Mesenchymal stem cell (in vitro differentiated cells and primary cell): ENCODE measurements around the gene RAD51B.

Source experiments
- DNase-seq: peaks from one replicate; pipeline ENCODE4 v3.0.0-alpha.2; 2013
- H2AFZ ChIP-seq: one replicate; pipeline ENCODE4 v1.6.1; 2013; ENCODE audit warnings: low read depth, mild to moderate bottlenecking, control low read depth, inconsistent platforms, low read length, moderate library complexity
- H2AK5ac ChIP-seq: 2 replicates; pipeline ENCODE4 v1.6.1; 2013; ENCODE audit warnings: low read length, moderate library complexity, mild to moderate bottlenecking, inconsistent platforms; ENCODE audit not compliant: severe bottlenecking
- H2BK120ac ChIP-seq: one replicate; pipeline ENCODE4 v1.6.1; 2013; ENCODE audit warnings: low read depth, mild to moderate bottlenecking, inconsistent platforms, low read length, moderate library complexity
- H2BK12ac ChIP-seq, 2 experiments: one replicate each; pipeline ENCODE4 v1.6.1; 2013; ENCODE audit warnings: inconsistent platforms in 2 of 2, low read length in 2 of 2, mild to moderate bottlenecking in 2 of 2, moderate library complexity in 2 of 2, control low read depth in 1 of 2
- H2BK15ac ChIP-seq: one replicate; pipeline ENCODE4 v1.6.1; 2013; ENCODE audit warnings: mild to moderate bottlenecking, low read depth, inconsistent platforms; ENCODE audit not compliant: poor library complexity, severe bottlenecking
- H2BK5ac ChIP-seq: 2 replicates; pipeline ENCODE4 v1.6.1; 2013; ENCODE audit warnings: low read depth, mild to moderate bottlenecking, low read length, control low read depth, inconsistent platforms; ENCODE audit not compliant: poor library complexity, severe bottlenecking
- H3K14ac ChIP-seq, 2 experiments: one replicate each; pipeline ENCODE4 v1.6.1; 2013; ENCODE audit warnings: inconsistent platforms in 2 of 2, low read length in 2 of 2, control low read depth in 1 of 2, mild to moderate bottlenecking in 1 of 2, moderate library complexity in 1 of 2
- H3K18ac ChIP-seq, 2 experiments: one replicate each; pipeline ENCODE4 v1.6.1; 2013; ENCODE audit warnings: inconsistent platforms in 2 of 2, low read length in 2 of 2, control low read depth in 1 of 2, low read depth in 1 of 2, mild to moderate bottlenecking in 1 of 2
- H3K23ac ChIP-seq, 2 experiments: one replicate each; pipeline ENCODE4 v1.6.1; 2013; ENCODE audit warnings: inconsistent platforms in 2 of 2, low read length in 2 of 2, mild to moderate bottlenecking in 2 of 2, moderate library complexity in 2 of 2, control low read depth in 1 of 2
- H3K27ac ChIP-seq: 2 replicates; pipeline ENCODE4 v1.5.1; 2013; ENCODE audit warnings: mild to moderate bottlenecking, moderate library complexity, low read length, control low read depth, inconsistent platforms; ENCODE audit not compliant: poor library complexity, severe bottlenecking
- H3K27me3 ChIP-seq, 2 experiments: 2 replicates each; pipeline versions ENCODE4 v1.6.1 to v1.7.0; 2013; ENCODE audit warnings: low read length in 2 of 2, mild to moderate bottlenecking in 2 of 2, moderate library complexity in 2 of 2, control low read depth in 1 of 2, inconsistent platforms in 1 of 2; ENCODE audit not compliant: control insufficient read depth in 1 of 2, insufficient read depth in 1 of 2
- H3K36me3 ChIP-seq, 2 experiments: 2 replicates each; pipeline versions ENCODE4 v1.6.1 to v1.7.0; 2013; ENCODE audit warnings: low read length in 2 of 2, control low read depth in 1 of 2, inconsistent platforms in 1 of 2, low read depth in 1 of 2, mild to moderate bottlenecking in 1 of 2; ENCODE audit not compliant: insufficient read depth in 2 of 2, control insufficient read depth in 1 of 2
- H3K4ac ChIP-seq, 2 experiments: one replicate each; pipeline ENCODE4 v1.6.1; 2013; ENCODE audit warnings: inconsistent platforms in 2 of 2, low read length in 2 of 2, mild to moderate bottlenecking in 2 of 2, moderate library complexity in 2 of 2, control low read depth in 1 of 2, low read depth in 1 of 2
- H3K4me1 ChIP-seq: 2 replicates; pipeline ENCODE4 v1.6.1; 2013; ENCODE audit warnings: low read depth, low read length, control low read depth; ENCODE audit not compliant: control insufficient read depth, insufficient read depth
- H3K4me2 ChIP-seq: 2 replicates; pipeline ENCODE4 v1.6.1; 2013; ENCODE audit warnings: low read length, mild to moderate bottlenecking, inconsistent platforms; ENCODE audit not compliant: poor library complexity, severe bottlenecking
- H3K4me3 ChIP-seq, 2 experiments: 2 replicates each; pipeline versions ENCODE4 v1.5.1 to v1.7.0; 2013; ENCODE audit warnings: low read length in 2 of 2, mild to moderate bottlenecking in 2 of 2, control low read depth in 1 of 2, low read depth in 1 of 2; ENCODE audit not compliant: insufficient read depth in 1 of 2
- H3K79me1 ChIP-seq: replicated peaks from 2 replicates; pipeline ENCODE4 v1.6.1; 2013; ENCODE audit warnings: mild to moderate bottlenecking, control low read depth, low read length, inconsistent platforms; ENCODE audit not compliant: poor library complexity, severe bottlenecking
- H3K9ac ChIP-seq: 2 replicates; pipeline ENCODE4 v1.7.0; 2013; ENCODE audit warnings: mild to moderate bottlenecking, low read length, moderate library complexity
- H3K9me3 ChIP-seq: 2 replicates; pipeline ENCODE4 v1.7.0; 2013; ENCODE audit warnings: mild to moderate bottlenecking, low read length; ENCODE audit not compliant: control insufficient read depth
- H4K8ac ChIP-seq: one replicate; pipeline ENCODE4 v1.6.1; 2013; ENCODE audit warnings: inconsistent platforms, mild to moderate bottlenecking, low read length, moderate library complexity
- H4K91ac ChIP-seq: one replicate; pipeline ENCODE4 v1.6.1; 2013; ENCODE audit warnings: mild to moderate bottlenecking, low read length, inconsistent platforms
- WGBS: methylation state at CpG from one replicate; pipeline ENCODE4 v1.1.7; 2013; ENCODE audit warnings: mixed read lengths; 5-methylcytosine and 5-hydroxymethylcytosine counted together

Gene RAD51B

GRCh38 chr14:67857778-67858350 lies 38.3 kb downstream of the RAD51B start:
- H3K27me3 ChIP-seq, result no peaks in the 10 kb centered on the region
- H3K9me3 ChIP-seq, result no peaks in the 10 kb centered on the region
- no peak for DNase-seq
- H3K23ac ChIP-seq, result no peak overlapping the region
- H2AFZ ChIP-seq, result no peak overlapping the region
- no peaks in the 10 kb centered on the region for H3K79me1 ChIP-seq
- H3K4me3 ChIP-seq, result no peak overlapping the region
- H3K36me3 ChIP-seq, result no peaks in the 10 kb centered on the region
- no peak overlapping the region for H3K14ac ChIP-seq
- H3K9ac ChIP-seq, result no peak overlapping the region
- H4K91ac ChIP-seq, result no peak overlapping the region
- no peak overlapping the region for H4K8ac ChIP-seq
- no peak overlapping the region for H2BK5ac ChIP-seq
- no peak overlapping the region for H2AK5ac ChIP-seq
- 95% methylated on average over 20 of the region's 20 CpGs for WGBS
- H3K18ac ChIP-seq, result peak overlapping the region in 1 of 2 experiments; percentile 40
- H3K4me2 ChIP-seq, result no peak overlapping the region
- no peak overlapping the region for H2BK12ac ChIP-seq
- H2BK120ac ChIP-seq, result no peak overlapping the region
- H3K27ac ChIP-seq, result no peak overlapping the region
- no peaks in the 10 kb centered on the region for H3K4me1 ChIP-seq
- H2BK15ac ChIP-seq, result no peak overlapping the region
- H3K4ac ChIP-seq, result no peak overlapping the region

GRCh38 chr14:67859169-67859749 lies 39.7 kb downstream of the RAD51B start:
- Histone ChIP-seq H3K18ac (no peak overlapping the region), H2BK5ac (no peak overlapping the region)
- no CpG with 5 or more reads among the region's 1 CpG for WGBS

DNA sequence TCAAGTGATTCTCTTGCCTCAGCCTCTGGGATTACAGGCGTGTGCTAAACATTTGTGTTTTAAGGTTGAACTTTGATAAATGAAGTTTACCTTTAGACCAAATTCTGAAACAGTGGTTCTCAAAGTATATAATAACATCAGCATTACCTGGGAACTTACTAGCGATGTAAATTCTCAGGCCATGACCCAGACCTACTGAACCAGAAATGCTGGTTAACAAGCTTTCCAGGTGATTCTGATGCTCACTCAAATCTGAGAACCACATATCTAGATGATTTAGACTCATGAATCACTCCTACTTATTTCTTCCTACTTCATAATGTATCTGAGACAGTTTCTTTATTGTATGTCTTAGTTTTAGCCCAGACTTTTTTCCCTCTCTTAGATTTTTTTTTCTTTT lies 43.6 kb downstream of the RAD51B start:
- Histone ChIP-seq H2AK5ac (no peak overlapping the region), H4K91ac (no peak overlapping the region), H2BK120ac (no peak overlapping the region), H3K9ac (no peak overlapping the region), H3K4me1 (no peaks in the 10 kb centered on the region), H3K79me1 (no peaks in the 10 kb centered on the region), H2BK12ac (no peak overlapping the region), H3K36me3 (peaks cover 0 to 2% of the 10 kb centered on the region in 2 experiments), H3K27ac (no peak overlapping the region), H2AFZ (no peak overlapping the region), H2BK5ac (no peak overlapping the region), H4K8ac (no peak overlapping the region), H3K4me2 (no peak overlapping the region), H3K14ac (no peak overlapping the region), H3K4me3 (no peak overlapping the region), H3K23ac (no peak overlapping the region), H3K9me3 (no peaks in the 10 kb centered on the region), H3K18ac (no peak overlapping the region), H2BK15ac (no peak overlapping the region), H3K4ac (no peak overlapping the region), H3K27me3 (no peaks in the 10 kb centered on the region)
- 100% methylated on average over 1 of the region's 2 CpGs for WGBS
- DNase-seq, result no peak

More at GRCh38 chr14:67859169-67859749, 39.7 kb downstream of the RAD51B start:
- no peak overlapping the region for H3K4ac ChIP-seq
- H3K9me3 ChIP-seq, result no peaks in the 10 kb centered on the region
- no peak overlapping the region for H4K8ac ChIP-seq
- H3K27ac ChIP-seq, result no peak overlapping the region
- no peaks in the 10 kb centered on the region for H3K36me3 ChIP-seq
- H3K9ac ChIP-seq, result no peak overlapping the region
- no peak for DNase-seq
- no peak overlapping the region for H2AFZ ChIP-seq
- no peaks in the 10 kb centered on the region for H3K79me1 ChIP-seq
- no peak overlapping the region for H2BK15ac ChIP-seq
- no peak overlapping the region for H4K91ac ChIP-seq
- H3K4me3 ChIP-seq, result no peak overlapping the region
- no peaks in the 10 kb centered on the region for H3K27me3 ChIP-seq
- no peak overlapping the region for H2BK12ac ChIP-seq
- H3K4me2 ChIP-seq, result no peak overlapping the region
- no peak overlapping the region for H2AK5ac ChIP-seq
- H3K14ac ChIP-seq, result no peak overlapping the region
- H3K23ac ChIP-seq, result no peak overlapping the region
- no peak overlapping the region for H2BK120ac ChIP-seq
- H3K4me1 ChIP-seq, result no peaks in the 10 kb centered on the region

- no peak overlapping the region for H3K18ac ChIP-seq
Measured at GRCh38 chr14:67875175-67876006, 55.8 kb downstream of the RAD51B start.

More at GRCh38 chr14:67875175-67876006, 55.8 kb downstream of the RAD51B start:
- no peak overlapping the region for H2AK5ac ChIP-seq
- no peak overlapping the region for H4K8ac ChIP-seq
- H3K36me3 ChIP-seq, result no peaks in the 10 kb centered on the region
- no peak for DNase-seq
- no peak overlapping the region for H3K23ac ChIP-seq
- no peaks in the 10 kb centered on the region for H3K9me3 ChIP-seq
- H3K4me1 ChIP-seq, result no peaks in the 10 kb centered on the region
- no peak overlapping the region for H3K4ac ChIP-seq
- H3K4me3 ChIP-seq, result no peak overlapping the region
- no peaks in the 10 kb centered on the region for H3K79me1 ChIP-seq
- no peaks in the 10 kb centered on the region for H3K27me3 ChIP-seq
- H2BK12ac ChIP-seq, result no peak overlapping the region
- H2BK5ac ChIP-seq, result no peak overlapping the region
- H2AFZ ChIP-seq, result no peak overlapping the region
- H3K4me2 ChIP-seq, result no peak overlapping the region
- WGBS, result 100% methylated on average over 1 of the region's 3 CpGs
- H2BK120ac ChIP-seq, result no peak overlapping the region
- H3K27ac ChIP-seq, result no peak overlapping the region
- H4K91ac ChIP-seq, result no peak overlapping the region
- H3K9ac ChIP-seq, result no peak overlapping the region
- H2BK15ac ChIP-seq, result no peak overlapping the region
- H3K14ac ChIP-seq, result no peak overlapping the region
